Measurements from ENCODE around the gene CMIP.

The CMIP gene

GRCh38 chr16:81449899-81450608 lies 5.4 kb downstream of the CMIP start:
- no peak for TF ChIP-seq CTCF (IDR thresholded peaks at IDR 0.05; ENCODE audit: low read depth, low read length)
- no peak for DNase-seq (ENCODE audit: low read depth, low spot score)
- no peak overlapping the region for H3K4me3 ChIP-seq (ENCODE audit: low read depth, low read length)
- in situ Hi-C loops (cut with HindIII; ENCODE audit: low sequenced_read_pairs) = no loop called here

DNA sequence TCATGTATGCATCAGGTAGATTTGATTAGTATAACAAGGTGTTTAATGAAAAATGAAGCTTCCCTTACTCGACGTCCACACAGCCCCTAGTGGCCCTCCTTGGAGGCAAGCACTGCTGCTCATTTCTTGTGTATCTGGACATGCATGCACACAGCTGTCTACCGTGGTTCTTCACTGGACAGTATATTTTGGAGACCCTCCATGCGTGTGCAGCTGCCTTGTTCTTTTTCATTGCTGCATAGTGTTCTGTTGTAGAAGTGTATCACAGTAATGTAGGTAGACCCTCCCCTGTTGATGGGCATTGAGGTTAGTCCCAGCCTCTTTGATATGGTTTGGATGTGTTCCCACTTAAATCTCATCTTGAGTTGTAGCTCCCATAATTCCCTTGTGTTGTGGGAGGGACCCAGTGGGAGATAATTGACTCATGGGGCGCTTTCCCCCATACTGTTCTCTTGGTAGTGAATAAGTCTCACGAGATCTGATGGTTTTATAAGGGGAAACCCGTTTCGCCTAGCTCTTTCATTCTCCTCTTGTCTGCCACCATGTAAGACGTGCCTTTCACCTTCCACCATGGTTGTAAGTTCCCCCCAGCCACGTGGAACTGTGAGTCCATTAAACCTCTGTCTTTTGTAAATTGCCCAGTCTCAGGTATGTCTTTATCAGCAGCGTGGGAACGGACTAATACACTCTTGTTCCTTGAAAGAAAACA lies 6.3 kb downstream of the CMIP start:
- DNase-seq (ENCODE audit: low read depth, low spot score) = no peak
- in situ Hi-C loops (cut with HindIII; ENCODE audit: low sequenced_read_pairs) = no loop called here
- no peak for TF ChIP-seq CTCF (IDR thresholded peaks at IDR 0.05; ENCODE audit: low read depth, low read length)
- H3K4me3 ChIP-seq (ENCODE audit: low read depth, low read length) = no peak overlapping the region

DNA sequence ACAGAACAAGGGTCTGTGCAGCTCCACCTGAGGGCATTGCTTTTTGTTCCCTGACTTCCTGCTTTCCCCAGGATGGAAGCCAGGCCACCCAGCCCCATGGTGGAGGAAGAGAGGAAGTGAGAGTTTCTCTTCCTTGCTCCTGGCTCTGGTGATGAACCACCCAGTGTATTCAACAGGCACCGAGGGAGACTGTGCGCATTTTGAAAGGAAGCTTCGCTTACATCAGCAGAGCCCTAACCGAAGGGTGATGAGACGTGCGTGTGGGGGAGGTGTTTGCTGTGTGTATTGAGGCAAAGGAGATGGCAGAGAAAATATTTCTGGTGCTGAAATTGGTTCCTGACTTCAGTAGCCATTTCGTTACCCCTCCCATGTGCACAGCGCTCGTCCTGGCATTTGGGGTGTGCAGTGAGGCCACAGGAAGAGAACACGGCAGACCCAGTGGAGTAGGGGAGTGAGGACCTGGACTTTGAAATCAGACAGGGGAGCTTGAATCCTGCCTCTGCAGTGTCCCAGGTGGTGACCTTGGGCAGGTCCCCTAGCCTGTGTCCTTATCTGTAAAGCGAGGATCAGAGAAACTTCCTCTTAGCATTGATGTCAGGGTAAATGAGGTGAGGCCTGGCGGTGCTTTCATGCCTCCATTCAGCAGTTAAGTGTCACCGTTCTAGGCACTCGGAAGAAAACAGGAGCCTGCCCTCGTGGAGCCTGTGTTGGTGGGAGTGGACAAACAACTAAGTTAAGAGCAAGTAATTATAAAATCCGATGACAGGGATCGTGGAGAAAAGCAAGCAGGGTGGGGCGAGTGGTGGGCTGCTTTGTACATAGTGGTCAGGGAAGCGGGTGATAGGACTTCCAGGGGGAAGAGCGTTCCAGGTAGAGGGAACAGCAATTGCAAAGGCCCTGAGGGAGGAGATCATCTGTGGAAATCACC lies 7.4 kb downstream of the CMIP start:
- TF ChIP-seq CTCF (IDR thresholded peaks at IDR 0.05; ENCODE audit: low read depth, low read length) = no peak
- in situ Hi-C loops (cut with HindIII; ENCODE audit: low sequenced_read_pairs) = no loop called here
- no peak for DNase-seq (ENCODE audit: low read depth, low spot score)
- H3K4me3 ChIP-seq (ENCODE audit: low read depth, low read length) = no peak overlapping the region

DNA sequence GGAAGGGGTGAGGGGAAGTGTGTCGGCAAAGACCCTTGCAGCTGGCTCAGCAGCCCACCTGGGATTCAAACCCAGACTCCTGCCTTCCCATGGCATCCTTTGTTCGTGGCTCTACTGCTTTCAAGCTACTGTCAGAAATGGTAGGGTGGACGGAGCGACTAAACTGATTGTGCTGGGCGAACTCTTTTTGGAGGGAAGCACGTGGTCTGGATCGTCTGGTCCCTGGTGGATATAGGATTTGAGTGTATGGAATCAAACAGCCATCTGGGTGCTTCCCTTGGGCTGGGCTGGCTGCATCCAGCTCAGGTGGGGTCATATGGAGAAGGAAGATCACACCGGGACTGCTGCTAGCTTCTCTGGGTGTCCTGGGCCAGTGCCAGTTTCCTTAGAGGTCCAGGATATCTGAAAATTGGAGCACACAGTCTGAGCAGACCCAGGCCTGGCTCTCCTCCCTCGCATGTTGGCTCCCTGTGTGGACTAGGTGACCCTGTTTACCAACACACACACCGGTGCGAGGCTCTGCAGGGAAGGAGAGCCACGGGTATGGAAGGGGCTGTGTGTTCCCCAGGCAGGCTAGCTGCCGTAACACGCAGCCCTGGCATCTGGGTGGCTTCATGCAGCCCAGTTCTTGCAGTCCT lies 8.6 kb downstream of the CMIP start:
- DNase-seq (ENCODE audit: low read depth, low spot score) = no peak
- in situ Hi-C loops (cut with HindIII; ENCODE audit: low sequenced_read_pairs) = no loop called here
- no peak for TF ChIP-seq CTCF (IDR thresholded peaks at IDR 0.05; ENCODE audit: low read depth, low read length)
- no peak overlapping the region for H3K4me3 ChIP-seq (ENCODE audit: low read depth, low read length)

DNA sequence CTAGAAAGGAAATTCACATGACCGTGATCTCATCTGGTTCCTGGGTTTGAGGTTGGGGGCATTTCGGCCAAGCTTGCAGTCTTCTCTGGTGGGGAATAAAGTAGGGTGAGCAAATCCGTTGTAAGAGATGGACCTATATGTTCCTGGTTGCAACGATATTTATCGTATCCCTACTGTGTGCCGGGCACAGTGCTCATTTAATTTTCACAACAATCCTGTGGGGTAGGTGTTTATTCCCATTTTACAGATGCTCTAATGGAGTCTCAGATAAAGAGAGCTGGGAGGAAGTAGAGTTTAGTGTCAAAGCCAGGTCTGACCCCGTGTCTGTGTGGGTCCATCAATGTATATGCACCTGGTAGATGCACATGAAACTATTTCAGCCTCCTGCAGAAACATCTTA lies 9.4 kb downstream of the CMIP start:
- in situ Hi-C loops (cut with HindIII; ENCODE audit: low sequenced_read_pairs) = no loop called here
- H3K4me3 ChIP-seq (ENCODE audit: low read depth, low read length) = no peak overlapping the region
- no peak for DNase-seq (ENCODE audit: low read depth, low spot score)
- TF ChIP-seq CTCF (IDR thresholded peaks at IDR 0.05; ENCODE audit: low read depth, low read length) = no peak

- H3K4me3 ChIP-seq (ENCODE audit: low read depth, low read length) = no peak overlapping the region
- no peak for TF ChIP-seq CTCF (IDR thresholded peaks at IDR 0.05; ENCODE audit: low read depth, low read length)
- no peak for DNase-seq (ENCODE audit: low read depth, low spot score)
- in situ Hi-C loops (cut with HindIII; ENCODE audit: low sequenced_read_pairs) = no loop called here
Observed at GRCh38 chr16:81455006-81455405, 10.4 kb downstream of the CMIP start.
